OCI-LY7 (cell line): ENCODE results near the gene ERC1.

ENCODE experiments used
- EZH2phosphoT487 ChIP-seq: fragments of 200-600 bp; sonication (generic); IDR thresholded peaks from 2 replicates; pipeline ENCODE4 v1.6.1; 2018; ENCODE audit warnings: low read depth, borderline replicate concordance, mild to moderate bottlenecking, mixed run types, antibody characterized with exemption, low read length, moderate library complexity, mixed read lengths
- TF ChIP-seq, protein P1 (sequence below): fragments of 200-600 bp; sonication (generic); conservative IDR thresholded peaks from 2 replicates; pipeline ENCODE4 v1.5.1; 2014; ENCODE audit warnings: mild to moderate bottlenecking, antibody characterized with exemption, low read length, moderate library complexity, mixed read lengths

DNA sequence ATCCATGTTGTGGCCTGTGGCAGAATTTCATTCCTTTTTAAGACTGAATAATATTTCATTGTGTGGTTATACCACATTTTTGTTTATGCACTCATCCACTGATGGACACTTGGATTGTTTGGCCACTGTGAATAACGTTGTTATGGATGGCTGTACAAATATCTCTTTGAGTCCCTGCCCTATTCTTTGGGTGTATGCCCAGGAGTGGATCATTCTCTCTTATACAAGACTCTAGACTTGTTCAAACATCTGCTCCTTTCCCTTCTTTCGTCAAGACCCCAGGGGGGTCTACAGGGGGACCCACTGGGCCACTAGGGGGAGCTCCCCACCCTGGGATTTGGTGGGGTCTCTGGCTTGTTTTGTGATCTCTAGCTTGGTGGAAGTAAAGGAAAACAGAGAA, 526.0 kb downstream of the ERC1 start:
- TF ChIP-seq, protein P1, sequence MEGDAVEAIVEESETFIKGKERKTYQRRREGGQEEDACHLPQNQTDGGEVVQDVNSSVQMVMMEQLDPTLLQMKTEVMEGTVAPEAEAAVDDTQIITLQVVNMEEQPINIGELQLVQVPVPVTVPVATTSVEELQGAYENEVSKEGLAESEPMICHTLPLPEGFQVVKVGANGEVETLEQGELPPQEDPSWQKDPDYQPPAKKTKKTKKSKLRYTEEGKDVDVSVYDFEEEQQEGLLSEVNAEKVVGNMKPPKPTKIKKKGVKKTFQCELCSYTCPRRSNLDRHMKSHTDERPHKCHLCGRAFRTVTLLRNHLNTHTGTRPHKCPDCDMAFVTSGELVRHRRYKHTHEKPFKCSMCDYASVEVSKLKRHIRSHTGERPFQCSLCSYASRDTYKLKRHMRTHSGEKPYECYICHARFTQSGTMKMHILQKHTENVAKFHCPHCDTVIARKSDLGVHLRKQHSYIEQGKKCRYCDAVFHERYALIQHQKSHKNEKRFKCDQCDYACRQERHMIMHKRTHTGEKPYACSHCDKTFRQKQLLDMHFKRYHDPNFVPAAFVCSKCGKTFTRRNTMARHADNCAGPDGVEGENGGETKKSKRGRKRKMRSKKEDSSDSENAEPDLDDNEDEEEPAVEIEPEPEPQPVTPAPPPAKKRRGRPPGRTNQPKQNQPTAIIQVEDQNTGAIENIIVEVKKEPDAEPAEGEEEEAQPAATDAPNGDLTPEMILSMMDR, result peak; percentile 100
- no peak for TF ChIP-seq EZH2phosphoT487
